GM23338 (cell line): ENCODE data around the gene B3GNT4. TPM values are rescaled to one million over a fixed set of nuclear protein-coding genes. Genes with fewer than 3 reads are reported as not detected.

Experiments used
- ATAC-seq: fragments of 200-7000 bp; cut with Tn5 transposase; 3 replicates; pipeline ENCODE4 v1.9.1; 2020
- DNase-seq: peaks from one replicate; pipeline ENCODE4 v3.0.0-alpha.2; 2015; ENCODE audit warnings: low spot score
- H2AFZ ChIP-seq: fragments of 200-600 bp; sonication (generic); 2 replicates; pipeline ENCODE4 v1.8.0; 2016; ENCODE audit warnings: antibody characterized with exemption, mild to moderate bottlenecking, moderate library complexity
- H3F3A ChIP-seq: fragments of 200-600 bp; sonication (generic); replicated peaks from 2 replicates; pipeline ENCODE4 v1.8.0; 2017; ENCODE audit warnings: antibody characterized with exemption, mixed run types, low read depth
- H3K27ac ChIP-seq: fragments of 200-600 bp; sonication (generic); 2 replicates; pipeline ENCODE4 v1.6.1; 2016; ENCODE audit warnings: low read depth
- H3K27me3 ChIP-seq: fragments of 200-600 bp; sonication (generic); 2 replicates; pipeline ENCODE4 v1.8.0; 2016; ENCODE audit warnings: mild to moderate bottlenecking, mixed run types, moderate library complexity; ENCODE audit not compliant: insufficient read depth
- H3K36me3 ChIP-seq: fragments of 200-600 bp; sonication (generic); 2 replicates; pipeline ENCODE4 v1.8.0; 2016; ENCODE audit warnings: mild to moderate bottlenecking; ENCODE audit not compliant: insufficient read depth
- H3K4me1 ChIP-seq: fragments of 200-600 bp; sonication (generic); 2 replicates; pipeline ENCODE4 v1.8.0; 2016; ENCODE audit warnings: mild to moderate bottlenecking, moderate library complexity; ENCODE audit not compliant: insufficient read depth
- H3K4me2 ChIP-seq: fragments of 200-600 bp; sonication (generic); 2 replicates; pipeline ENCODE4 v1.7.1; 2017; ENCODE audit warnings: mixed run types
- H3K4me3 ChIP-seq: fragments of 200-600 bp; sonication (generic); 2 replicates; pipeline ENCODE4 v1.6.1; 2016; ENCODE audit warnings: mixed run types
- H3K79me2 ChIP-seq: fragments of 200-600 bp; sonication (generic); replicated peaks from 2 replicates; pipeline ENCODE4 v1.8.0; 2017; ENCODE audit warnings: mild to moderate bottlenecking; ENCODE audit not compliant: insufficient read depth
- H3K9me2 ChIP-seq: fragments of 200-600 bp; sonication (generic); 2 replicates; pipeline ENCODE4 v1.8.0; 2017; ENCODE audit not compliant: insufficient read depth
- H4K20me1 ChIP-seq: fragments of 200-600 bp; sonication (generic); replicated peaks from 2 replicates; pipeline ENCODE4 v1.8.0; 2017; ENCODE audit warnings: mild to moderate bottlenecking; ENCODE audit not compliant: insufficient read depth
- H3K27ac Mint-ChIP-seq: 2 replicates; pipeline ENCODE4 v1.8.0; 2020; ENCODE audit warnings: inconsistent platforms, mild to moderate bottlenecking, moderate library complexity, mixed read lengths
- H3K27me3 Mint-ChIP-seq: 3 replicates; pipeline ENCODE4 v1.8.0; 2022; ENCODE audit warnings: low read depth, mild to moderate bottlenecking, moderate library complexity, mixed read lengths, inconsistent platforms; ENCODE audit not compliant: insufficient read depth, poor library complexity
- H3K36me3 Mint-ChIP-seq: 3 replicates; pipeline ENCODE4 v1.8.0; 2021; ENCODE audit warnings: low read depth, mild to moderate bottlenecking, inconsistent platforms, moderate library complexity, mixed read lengths
- H3K4me1 Mint-ChIP-seq: 3 replicates; pipeline ENCODE4 v1.8.0; 2020; ENCODE audit warnings: mild to moderate bottlenecking, inconsistent platforms, mixed read lengths
- H3K4me3 Mint-ChIP-seq: 3 replicates; pipeline ENCODE4 v1.8.0; 2021; ENCODE audit warnings: moderate library complexity, mild to moderate bottlenecking, inconsistent platforms, mixed read lengths
- H3K9me3 Mint-ChIP-seq: 3 replicates; pipeline ENCODE4 v1.8.0; 2020; ENCODE audit warnings: moderate library complexity, mild to moderate bottlenecking, inconsistent platforms, mixed read lengths
- EZH2 ChIP-seq: fragments of 200-600 bp; sonication (generic); IDR thresholded peaks from one replicate; pipeline ENCODE4 v1.8.0; 2017; ENCODE audit warnings: antibody characterized with exemption, mild to moderate bottlenecking, low read depth; ENCODE audit not compliant: unreplicated experiment
- EZH2phosphoT487 ChIP-seq: fragments of 200-600 bp; sonication (generic); IDR thresholded peaks from one replicate; pipeline ENCODE4 v1.8.1; 2018; ENCODE audit warnings: antibody characterized with exemption; ENCODE audit not compliant: unreplicated experiment
- JUNB ChIP-seq: IDR thresholded peaks from one replicate; pipeline ENCODE4 v1.6.1; 2016; ENCODE audit warnings: antibody characterized with exemption; ENCODE audit not compliant: unreplicated experiment
- NANOG ChIP-seq: IDR thresholded peaks from 2 replicates; pipeline ENCODE4 v1.6.1; 2016; ENCODE audit warnings: antibody characterized with exemption, borderline replicate concordance
- POLR2AphosphoS5 ChIP-seq: IDR thresholded peaks from 2 replicates; pipeline ENCODE4 v1.6.1; 2016; ENCODE audit warnings: antibody characterized with exemption, low read depth
- STAT1 ChIP-seq: IDR thresholded peaks from one replicate; pipeline ENCODE4 v1.6.1; 2016; ENCODE audit warnings: antibody characterized with exemption; ENCODE audit not compliant: unreplicated experiment
- ZNF114 ChIP-seq: fragments of 250-450 bp; sonication (Bioruptor Pico); IDR thresholded peaks from 2 replicates; pipeline ENCODE4 v1.5.0; 2020; ENCODE audit warnings: mild to moderate bottlenecking, moderate library complexity
- ZNF331 ChIP-seq: fragments of 250-450 bp; sonication (Bioruptor Pico); IDR thresholded peaks from 2 replicates; pipeline ENCODE4 v1.5.0; 2020; ENCODE audit warnings: low read depth, mild to moderate bottlenecking, moderate library complexity
- ZNF462 ChIP-seq: fragments of 250-450 bp; sonication (Bioruptor Pico); IDR thresholded peaks from 2 replicates; pipeline ENCODE4 v1.5.0; 2020; ENCODE audit warnings: mild to moderate bottlenecking, moderate library complexity
- polyA plus RNA-seq: library from polyadenylated mRNA; unstranded; fragments of >200 nt; fragmentation: Nextera tagmentation; extraction: Ambion mirVana; gene quantifications from 2 replicates; pipeline ENCODE4 v1.2.1, GENCODE V29; 2016
- total RNA-seq: library from RNA; depleted of rRNA; stranded (reverse); fragments of >200 nt; shearing (Covaris generic); gene quantifications from 2 replicates; pipeline ENCODE4 v1.2.3, GENCODE V29; 2014
- TF ChIP-seq, protein P1 (sequence below): IDR thresholded peaks from 2 replicates; pipeline ENCODE4 v1.6.1; 2016; ENCODE audit warnings: antibody characterized with exemption
- TF ChIP-seq, protein P2 (sequence below), 2 experiments: fragments of 200-600 bp in 1 of 2; sonication (generic) in 1 of 2; conservative IDR thresholded peaks; 2 replicates each; pipeline versions ENCODE4 v1.5.1 to v1.6.1; 2016 to 2017; ENCODE audit warnings: antibody characterized with exemption in 2 of 2, low read depth in 2 of 2, mild to moderate bottlenecking in 2 of 2, moderate library complexity in 1 of 2

Gene B3GNT4
- total and polyA plus RNA-seq, 2 experiments from 2014 or later = 0.80 to 1.8 TPM

GRCh38 chr12:122215771-122216170 lies 12.3 kb downstream of the B3GNT4 start:
- TF ChIP-seq POLR2AphosphoS5 (no peak), ZNF331 (CRISPR knock-in tag) (no peak), EZH2 (no peak), NANOG (no peak), STAT1 (no peak), JUNB (no peak)
- TF ChIP-seq, protein P1, sequence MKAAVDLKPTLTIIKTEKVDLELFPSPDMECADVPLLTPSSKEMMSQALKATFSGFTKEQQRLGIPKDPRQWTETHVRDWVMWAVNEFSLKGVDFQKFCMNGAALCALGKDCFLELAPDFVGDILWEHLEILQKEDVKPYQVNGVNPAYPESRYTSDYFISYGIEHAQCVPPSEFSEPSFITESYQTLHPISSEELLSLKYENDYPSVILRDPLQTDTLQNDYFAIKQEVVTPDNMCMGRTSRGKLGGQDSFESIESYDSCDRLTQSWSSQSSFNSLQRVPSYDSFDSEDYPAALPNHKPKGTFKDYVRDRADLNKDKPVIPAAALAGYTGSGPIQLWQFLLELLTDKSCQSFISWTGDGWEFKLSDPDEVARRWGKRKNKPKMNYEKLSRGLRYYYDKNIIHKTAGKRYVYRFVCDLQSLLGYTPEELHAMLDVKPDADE = no peak
- TF ChIP-seq, protein P2, sequence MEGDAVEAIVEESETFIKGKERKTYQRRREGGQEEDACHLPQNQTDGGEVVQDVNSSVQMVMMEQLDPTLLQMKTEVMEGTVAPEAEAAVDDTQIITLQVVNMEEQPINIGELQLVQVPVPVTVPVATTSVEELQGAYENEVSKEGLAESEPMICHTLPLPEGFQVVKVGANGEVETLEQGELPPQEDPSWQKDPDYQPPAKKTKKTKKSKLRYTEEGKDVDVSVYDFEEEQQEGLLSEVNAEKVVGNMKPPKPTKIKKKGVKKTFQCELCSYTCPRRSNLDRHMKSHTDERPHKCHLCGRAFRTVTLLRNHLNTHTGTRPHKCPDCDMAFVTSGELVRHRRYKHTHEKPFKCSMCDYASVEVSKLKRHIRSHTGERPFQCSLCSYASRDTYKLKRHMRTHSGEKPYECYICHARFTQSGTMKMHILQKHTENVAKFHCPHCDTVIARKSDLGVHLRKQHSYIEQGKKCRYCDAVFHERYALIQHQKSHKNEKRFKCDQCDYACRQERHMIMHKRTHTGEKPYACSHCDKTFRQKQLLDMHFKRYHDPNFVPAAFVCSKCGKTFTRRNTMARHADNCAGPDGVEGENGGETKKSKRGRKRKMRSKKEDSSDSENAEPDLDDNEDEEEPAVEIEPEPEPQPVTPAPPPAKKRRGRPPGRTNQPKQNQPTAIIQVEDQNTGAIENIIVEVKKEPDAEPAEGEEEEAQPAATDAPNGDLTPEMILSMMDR (conservative IDR thresholded peaks at IDR 0.05; ENCODE audit: low read depth in 2 of 2) = no peak
- DNase-seq = no peak
- peaks cover 30% of the 10 kb centered on the region for H3K79me2 ChIP-seq
- no peak overlapping the region for H3K27ac ChIP-seq
- H3K9me2 ChIP-seq = no peaks in the 10 kb centered on the region
- H3K4me3 Mint-ChIP-seq = no peak overlapping the region
- ATAC-seq = no peak
- H3K4me1 Mint-ChIP-seq = no peaks in the 10 kb centered on the region
- no peak overlapping the region for H3K27ac Mint-ChIP-seq
- no peaks in the 10 kb centered on the region for H3F3A ChIP-seq
- H3K4me2 ChIP-seq = no peak overlapping the region
- peaks cover 79% of the 10 kb centered on the region for H3K36me3 Mint-ChIP-seq
- H3K36me3 ChIP-seq = peaks cover 67% of the 10 kb centered on the region
- no peaks in the 10 kb centered on the region for H3K4me1 ChIP-seq
- no peak overlapping the region for H3K4me3 ChIP-seq
- no peak overlapping the region for H2AFZ ChIP-seq
- H4K20me1 ChIP-seq = peaks cover 38% of the 10 kb centered on the region
- no peaks in the 10 kb centered on the region for H3K27me3 ChIP-seq
- no peaks in the 10 kb centered on the region for H3K9me3 Mint-ChIP-seq
- no peaks in the 10 kb centered on the region for H3K27me3 Mint-ChIP-seq

DNA sequence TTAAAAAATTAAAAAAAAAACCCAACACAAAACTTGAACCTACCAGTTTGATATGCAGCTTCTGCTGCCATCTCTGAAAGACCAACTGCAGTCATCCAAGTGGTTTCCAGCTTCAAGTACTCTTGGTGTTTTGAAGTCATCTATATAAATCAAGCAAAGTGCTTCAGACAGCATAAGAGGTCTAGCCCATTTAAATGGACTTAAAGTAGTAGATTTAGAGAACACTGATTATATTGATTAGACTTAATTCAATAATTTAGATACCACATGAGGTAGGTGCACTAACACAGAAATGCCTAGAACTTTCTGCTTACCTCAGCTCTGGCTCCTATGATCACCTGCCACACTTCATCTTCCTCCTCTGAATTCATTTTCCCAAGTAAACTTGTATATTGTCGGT lies 12.9 kb downstream of the B3GNT4 start:
- Histone ChIP-seq H3K27ac (no peak overlapping the region), H3K4me1 (no peaks in the 10 kb centered on the region), H2AFZ (no peak overlapping the region), H3K4me2 (no peak overlapping the region), H3K4me3 (no peak overlapping the region), H3K79me2 (peaks cover 37% of the 10 kb centered on the region), H3K9me2 (no peaks in the 10 kb centered on the region), H3K27me3 (no peaks in the 10 kb centered on the region), H4K20me1 (peaks cover 41% of the 10 kb centered on the region), H3F3A (no peaks in the 10 kb centered on the region), H3K36me3 (peaks cover 66% of the 10 kb centered on the region)
- Mint-ChIP-seq H3K27ac (no peak overlapping the region), H3K27me3 (no peaks in the 10 kb centered on the region), H3K9me3 (no peaks in the 10 kb centered on the region), H3K4me3 (no peak overlapping the region), H3K36me3 (peaks cover 81% of the 10 kb centered on the region), H3K4me1 (no peaks in the 10 kb centered on the region)
- no peak for DNase-seq
- ATAC-seq = no peak
- TF ChIP-seq, protein P2 (conservative IDR thresholded peaks at IDR 0.05; ENCODE audit: low read depth in 2 of 2) = no peak
- no peak for TF ChIP-seq ZNF114 (CRISPR knock-in tag)
- no peak for TF ChIP-seq EZH2phosphoT487
- no peak for TF ChIP-seq STAT1
- TF ChIP-seq JUNB = no peak
- no peak for TF ChIP-seq EZH2
- TF ChIP-seq ZNF462 (CRISPR knock-in tag) = no peak
- no peak for TF ChIP-seq POLR2AphosphoS5
- no peak for TF ChIP-seq NANOG
